H1 (cell line): ENCODE data around the gene DIS3L. TPM values are rescaled to one million over a fixed set of nuclear protein-coding genes. Genes with fewer than 3 reads are reported as not detected.

ENCODE experiments used
- CREB1 ChIP-seq: IDR thresholded peaks from 2 replicates; pipeline ENCODE4 v1.6.1; 2012; ENCODE audit warnings: inconsistent platforms
- CTBP2 ChIP-seq: IDR thresholded peaks from 2 replicates; pipeline ENCODE4 v1.7.0; 2011; ENCODE audit warnings: borderline replicate concordance, mild to moderate bottlenecking, moderate library complexity, mixed read lengths, low read length; ENCODE audit not compliant: insufficient read depth, insufficient read length
- KDM1A ChIP-seq: fragments of 200-600, 300-600 bp; sonication (generic); IDR thresholded peaks from 2 replicates; pipeline ENCODE4 v1.7.1; 2016; ENCODE audit warnings: mild to moderate bottlenecking, low read length, borderline replicate concordance
- NANOG ChIP-seq: IDR thresholded peaks from 2 replicates; pipeline ENCODE4 v1.6.1; 2011; ENCODE audit warnings: low read length, low read depth, mild to moderate bottlenecking, inconsistent platforms; ENCODE audit not compliant: insufficient read depth, poor library complexity, severe bottlenecking
- RXRA ChIP-seq: IDR thresholded peaks from 2 replicates; pipeline ENCODE4 v1.6.1; 2011; ENCODE audit warnings: low read depth, mild to moderate bottlenecking, low read length, moderate library complexity; ENCODE audit not compliant: insufficient read depth
- SP2 ChIP-seq: IDR thresholded peaks from 2 replicates; pipeline ENCODE4 v1.6.1; 2012; ENCODE audit warnings: mild to moderate bottlenecking, low read length, inconsistent platforms
- TBP ChIP-seq: IDR thresholded peaks from 2 replicates; pipeline ENCODE4 v1.6.1; 2011; ENCODE audit warnings: low read depth, low read length, improper control_type of control experiment
- TEAD4 ChIP-seq: IDR thresholded peaks from 2 replicates; pipeline ENCODE4 v1.6.1; 2012; ENCODE audit warnings: low read depth, low read length, inconsistent platforms, mixed read lengths
- polyA plus RNA-seq, 7 experiments: library from polyadenylated mRNA; depleted of rRNA in 3 of 7; stranded (reverse) in 5 of 7; unstranded in 2 of 7; fragments of >200 nt in 5 of 7; fragments of 200-250 nt in 2 of 7; gene quantifications; 1 replicate in 5 of 7; 2 replicates in 1 of 7; 4 replicates in 1 of 7; pipeline versions ENCODE4 v1.2.1 to v1.2.3, GENCODE V29; 2011 to 2013; ENCODE audit warnings: missing spikeins in 2 of 7, mixed read lengths in 2 of 7
- total RNA-seq: library from RNA; stranded (reverse); fragmentation: NEBNext Ultra II Directional; extraction: Animal tissue kit (Norgen Biotek cat#: 25700); gene quantifications from 2 replicates; pipeline ENCODE4 v1.2.1, GENCODE V29; 2021

DIS3L gene
- total and polyA plus RNA-seq, 2 of the 8 experiments (the other 6 are each of a cell fraction or from before 2014, with no cell fraction given) = 8.7 to 25.0 TPM

DNA sequence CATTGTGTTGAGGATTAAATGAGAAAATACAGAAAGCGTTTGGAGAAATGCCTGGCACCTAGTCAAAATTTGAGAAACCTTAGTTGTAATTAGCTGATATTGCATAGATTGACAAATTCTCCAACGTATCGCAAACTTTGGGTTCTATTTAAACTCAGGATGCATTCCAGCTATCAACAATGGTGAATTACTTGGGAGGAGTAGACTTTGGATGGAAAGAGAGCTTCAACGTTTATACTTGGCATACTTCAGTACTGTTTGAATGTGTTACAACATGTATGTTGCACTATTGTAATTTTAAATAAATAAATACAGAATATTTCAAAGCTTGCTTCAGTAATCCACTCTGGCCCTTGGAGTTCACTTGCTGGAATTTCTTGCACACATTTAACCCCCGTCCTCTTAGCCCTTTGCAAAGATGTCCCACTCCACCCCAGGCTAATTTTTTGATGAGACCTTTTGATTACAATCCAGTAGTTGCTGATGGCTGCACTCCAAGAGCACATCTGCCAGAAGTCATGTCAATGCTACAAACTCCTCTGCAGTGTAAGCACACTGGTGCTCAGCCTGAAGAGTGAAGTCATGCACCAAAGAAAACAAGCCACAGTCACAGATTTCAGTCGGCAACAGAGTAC is 4.7 kb upstream of the DIS3L start (continued):
- TF ChIP-seq CTBP2 = no peak
- TF ChIP-seq CREB1 = no peak
- TF ChIP-seq TEAD4 = no peak
- no peak for TF ChIP-seq NANOG
- TF ChIP-seq RXRA = no peak
- TF ChIP-seq KDM1A = no peak
- TF ChIP-seq SP2 = no peak
- TF ChIP-seq TBP = no peak
